Neuron (in vitro differentiated cells): Measurements from ENCODE around the gene PECR.
"Not testable (repeated sequence)": the region's sequence is repeated elsewhere in the genome, so short reads cannot be mapped to it uniquely, and the experiment has no call there.

Experiments
- H2AFZ ChIP-seq: one replicate; pipeline ENCODE4 v1.6.1; 2013; ENCODE audit warnings: low read depth, mild to moderate bottlenecking, inconsistent platforms, low read length, moderate library complexity
- H3K27me3 ChIP-seq: one replicate; pipeline ENCODE4 v1.6.1; 2013; ENCODE audit warnings: low read length; ENCODE audit not compliant: insufficient read depth
- H3K36me3 ChIP-seq: one replicate; pipeline ENCODE4 v1.6.1; 2013; ENCODE audit warnings: low read length; ENCODE audit not compliant: insufficient read depth
- H3K4me1 ChIP-seq: one replicate; pipeline ENCODE4 v1.6.1; 2013; ENCODE audit warnings: low read length; ENCODE audit not compliant: insufficient read depth
- H3K4me3 ChIP-seq: 2 replicates; pipeline ENCODE4 v1.5.1; 2013; ENCODE audit warnings: mild to moderate bottlenecking, low read length, moderate library complexity
- H3K9me3 ChIP-seq: one replicate; pipeline ENCODE4 v1.6.1; 2013; ENCODE audit warnings: low read length

Gene PECR

DNA sequence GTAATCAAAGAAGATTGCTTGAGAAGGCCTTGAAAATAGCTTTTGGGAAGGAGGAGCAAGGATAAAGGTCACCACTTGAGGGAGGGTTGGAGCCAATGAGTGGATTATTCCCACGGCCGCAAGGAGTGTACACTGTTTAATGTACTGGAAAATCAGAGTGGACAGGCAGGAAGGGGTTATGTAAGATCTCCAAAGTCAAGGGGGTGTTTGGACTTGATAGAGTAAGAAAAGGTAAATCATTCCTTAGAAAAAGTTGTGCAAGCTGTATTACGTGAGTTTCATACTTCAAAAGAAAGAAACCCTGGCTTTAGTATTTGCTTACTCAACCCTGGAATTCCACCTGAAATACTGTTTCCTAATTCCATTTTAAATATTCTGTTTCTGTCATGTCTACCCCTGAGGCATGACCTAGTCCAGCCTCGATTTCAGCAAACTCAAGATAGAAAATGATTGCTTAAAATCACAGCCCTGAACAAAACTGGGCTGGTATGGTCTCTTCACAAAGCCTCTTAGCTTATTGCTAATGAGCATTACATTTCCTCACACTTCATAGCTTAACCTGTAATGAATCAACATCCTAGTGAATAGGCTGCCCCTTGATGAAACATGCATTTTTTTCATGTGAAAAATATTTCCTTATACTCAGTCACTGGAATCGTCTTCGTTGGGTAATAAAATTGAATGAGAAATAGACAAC lies 69.3 kb downstream of the PECR start:
- Histone ChIP-seq H3K4me1 (peaks cover 17% of the 10 kb centered on the region), H3K9me3 (no peaks in the 10 kb centered on the region), H3K36me3 (no peaks in the 10 kb centered on the region), H2AFZ (peak overlapping the region; percentile 97), H3K4me3 (peak overlapping the region; percentile 94), H3K27me3 (no peaks in the 10 kb centered on the region)

DNA sequence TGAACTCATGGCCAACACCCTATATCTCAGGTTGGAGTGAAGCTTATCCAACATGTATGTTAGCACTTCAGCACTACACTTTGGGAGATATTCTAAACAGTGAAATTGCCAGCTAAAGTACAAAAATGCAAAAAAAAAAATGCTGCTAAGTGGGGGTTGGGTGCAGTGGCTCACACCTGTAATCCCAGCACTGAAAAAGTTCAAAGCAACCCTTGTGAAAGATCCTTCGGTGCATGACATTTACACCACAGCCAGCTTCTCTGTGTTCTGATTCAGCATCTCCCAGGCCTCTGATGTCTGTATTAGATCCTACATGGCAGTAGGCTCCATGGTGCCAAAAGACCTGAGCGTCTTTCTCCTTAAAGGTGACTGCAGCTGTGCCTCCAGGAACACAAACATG lies 72.4 kb downstream of the PECR start:
- not testable (repeated sequence) for H3K27me3 ChIP-seq, H2AFZ ChIP-seq, H3K4me3 ChIP-seq, H3K9me3 ChIP-seq, H3K36me3 ChIP-seq
- H3K4me1 ChIP-seq: peaks cover 23% of the 10 kb centered on the region

DNA sequence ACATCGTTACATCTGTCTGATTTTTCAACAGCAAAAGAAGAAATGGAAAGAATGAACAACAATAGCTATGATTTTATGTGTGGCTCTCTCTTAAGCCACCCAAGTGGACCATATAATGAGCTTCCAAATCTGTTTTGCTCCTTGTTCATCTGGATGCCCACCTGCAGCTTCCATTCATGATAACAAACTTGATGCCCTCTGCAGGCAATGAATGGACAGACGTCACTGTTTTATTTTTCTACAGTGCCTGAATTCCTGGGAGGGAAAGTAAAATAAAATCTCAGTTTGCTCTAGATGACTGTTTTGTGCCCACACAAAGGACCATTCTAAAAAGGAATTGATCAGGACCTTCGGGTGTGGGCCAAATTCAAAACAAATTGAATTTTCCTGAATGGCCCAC lies 73.2 kb downstream of the PECR start:
- H2AFZ ChIP-seq: no peak overlapping the region
- H3K4me1 ChIP-seq: peaks cover 21% of the 10 kb centered on the region
- no peak overlapping the region for H3K4me3 ChIP-seq
- no peaks in the 10 kb centered on the region for H3K27me3 ChIP-seq
- no peaks in the 10 kb centered on the region for H3K9me3 ChIP-seq
- no peaks in the 10 kb centered on the region for H3K36me3 ChIP-seq

DNA sequence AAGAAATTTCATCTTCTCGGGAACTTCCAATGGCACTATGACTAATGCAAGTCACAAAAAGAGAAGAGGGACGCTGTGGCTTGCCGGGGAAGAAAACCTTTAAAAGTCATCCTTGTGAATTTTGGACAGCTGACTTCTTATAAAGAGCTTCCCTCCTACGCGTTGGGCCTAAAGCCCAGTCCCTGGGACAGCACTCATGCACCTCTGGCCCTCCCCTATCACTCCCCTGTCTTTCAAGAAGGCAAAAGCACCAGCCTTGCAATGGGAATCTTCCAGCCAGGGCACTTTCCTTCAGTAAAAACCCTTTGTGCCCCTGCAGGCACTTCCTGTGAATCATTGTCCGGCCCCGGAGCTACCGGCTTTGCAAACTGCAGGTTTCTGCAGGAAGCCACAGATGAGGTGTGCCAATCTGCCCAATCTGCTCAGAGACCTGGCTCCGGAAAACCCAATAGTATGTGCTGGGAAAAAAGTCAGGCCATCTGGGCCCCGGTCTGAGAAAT lies 75.4 kb downstream of the PECR start:
- no peaks in the 10 kb centered on the region for H3K36me3 ChIP-seq
- no peak overlapping the region for H3K4me3 ChIP-seq
- peaks cover 17% of the 10 kb centered on the region for H3K4me1 ChIP-seq
- H2AFZ ChIP-seq: no peak overlapping the region
- H3K27me3 ChIP-seq: no peaks in the 10 kb centered on the region
- H3K9me3 ChIP-seq: no peaks in the 10 kb centered on the region

DNA sequence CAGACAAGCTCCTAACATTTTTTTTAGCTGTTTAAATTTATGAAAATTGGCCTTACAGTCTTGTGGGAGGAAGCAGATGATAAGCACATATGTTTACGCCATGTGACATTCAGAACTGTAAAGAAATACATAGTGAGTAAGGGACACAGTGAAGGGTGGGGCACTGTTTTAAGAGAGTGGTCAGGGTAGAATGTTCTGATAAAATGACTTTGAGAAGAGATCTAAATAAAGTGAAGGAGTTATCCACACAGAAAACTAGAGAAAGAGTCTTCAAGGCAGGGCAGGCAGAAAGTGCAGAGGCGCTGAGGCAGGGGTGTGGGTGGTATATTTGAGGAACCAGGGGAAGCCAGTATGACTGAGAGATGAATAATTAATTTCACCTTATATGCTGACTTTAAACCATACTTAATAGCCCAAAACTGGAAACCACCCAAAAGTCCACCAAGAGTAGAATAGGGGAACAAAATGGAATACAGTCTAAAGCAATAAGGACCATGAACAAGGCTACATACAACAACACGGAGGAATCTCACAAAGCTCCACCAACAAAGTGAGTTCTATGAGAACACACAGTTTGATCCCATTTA lies 76.8 kb downstream of the PECR start:
- H3K27me3 ChIP-seq: no peaks in the 10 kb centered on the region
- peaks cover 17% of the 10 kb centered on the region for H3K4me1 ChIP-seq
- H2AFZ ChIP-seq: no peak overlapping the region
- no peak overlapping the region for H3K4me3 ChIP-seq
- H3K36me3 ChIP-seq: no peaks in the 10 kb centered on the region
- no peaks in the 10 kb centered on the region for H3K9me3 ChIP-seq

DNA sequence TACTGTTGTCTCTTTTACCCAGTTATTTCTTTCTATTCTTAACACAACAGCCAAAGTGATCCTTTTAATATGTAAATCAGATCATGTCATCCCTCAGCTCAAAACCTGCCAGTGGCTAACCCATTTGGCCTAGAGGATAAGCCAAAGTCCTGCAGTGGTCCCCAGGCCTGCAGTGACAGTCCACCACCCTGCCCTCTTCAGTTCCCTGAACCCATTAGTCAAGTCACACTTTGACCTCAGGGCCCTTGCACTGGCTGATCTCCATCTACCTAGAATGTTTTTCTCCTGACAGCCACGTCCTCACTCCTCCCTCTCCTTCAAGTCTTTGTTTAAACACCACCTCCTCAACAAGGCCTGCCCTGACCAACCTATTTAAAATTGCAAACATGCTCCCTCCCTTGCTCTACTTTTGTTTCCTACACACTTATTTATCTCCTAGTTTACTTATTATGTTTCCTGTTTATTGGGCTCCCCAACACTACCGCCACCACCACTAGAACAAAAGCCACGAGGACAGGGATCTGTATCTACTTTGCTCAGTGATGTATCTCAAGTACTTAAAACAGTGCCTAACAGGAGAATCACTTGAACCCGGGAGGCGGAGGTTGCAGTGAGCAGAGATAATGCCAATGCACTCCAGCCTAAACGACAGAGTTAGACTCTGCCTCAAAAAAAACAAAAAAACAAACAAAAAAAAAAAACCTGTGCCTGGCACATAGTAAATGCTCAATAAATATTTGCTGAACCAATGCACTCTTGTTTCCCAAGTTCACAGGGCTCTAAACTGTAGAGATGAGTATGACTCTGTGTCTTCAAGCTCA lies 77.5 kb downstream of the PECR start:
- Histone ChIP-seq H3K4me3 (no peak overlapping the region), H2AFZ (no peak overlapping the region), H3K9me3 (no peaks in the 10 kb centered on the region), H3K36me3 (no peaks in the 10 kb centered on the region), H3K4me1 (peaks cover 17% of the 10 kb centered on the region), H3K27me3 (no peaks in the 10 kb centered on the region)

DNA sequence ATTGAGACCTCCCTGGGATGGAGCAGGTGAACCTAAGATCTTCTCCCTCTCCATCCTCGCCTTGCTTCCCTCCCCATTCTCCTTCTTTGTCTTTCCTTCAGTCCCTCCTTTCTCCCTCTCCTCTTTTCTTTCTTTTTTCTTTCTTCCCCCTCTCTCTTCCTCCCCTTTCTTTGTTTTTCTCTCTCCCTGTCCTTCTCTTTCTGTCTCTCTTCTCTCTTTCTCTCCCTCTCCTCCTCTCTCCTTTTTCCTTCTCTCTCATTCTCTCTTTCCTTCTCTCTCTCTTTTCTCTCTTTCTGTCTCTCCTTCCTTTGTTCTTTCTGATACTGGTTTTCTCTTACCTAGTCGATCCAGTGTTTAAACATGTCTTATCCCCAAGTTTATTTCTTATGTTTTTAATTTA lies 78.9 kb downstream of the PECR start:
- H2AFZ ChIP-seq: no peak overlapping the region
- H3K27me3 ChIP-seq: no peaks in the 10 kb centered on the region
- H3K4me1 ChIP-seq: peaks cover 17% of the 10 kb centered on the region
- H3K4me3 ChIP-seq: no peak overlapping the region
- H3K9me3 ChIP-seq: no peaks in the 10 kb centered on the region
- H3K36me3 ChIP-seq: no peaks in the 10 kb centered on the region

DNA sequence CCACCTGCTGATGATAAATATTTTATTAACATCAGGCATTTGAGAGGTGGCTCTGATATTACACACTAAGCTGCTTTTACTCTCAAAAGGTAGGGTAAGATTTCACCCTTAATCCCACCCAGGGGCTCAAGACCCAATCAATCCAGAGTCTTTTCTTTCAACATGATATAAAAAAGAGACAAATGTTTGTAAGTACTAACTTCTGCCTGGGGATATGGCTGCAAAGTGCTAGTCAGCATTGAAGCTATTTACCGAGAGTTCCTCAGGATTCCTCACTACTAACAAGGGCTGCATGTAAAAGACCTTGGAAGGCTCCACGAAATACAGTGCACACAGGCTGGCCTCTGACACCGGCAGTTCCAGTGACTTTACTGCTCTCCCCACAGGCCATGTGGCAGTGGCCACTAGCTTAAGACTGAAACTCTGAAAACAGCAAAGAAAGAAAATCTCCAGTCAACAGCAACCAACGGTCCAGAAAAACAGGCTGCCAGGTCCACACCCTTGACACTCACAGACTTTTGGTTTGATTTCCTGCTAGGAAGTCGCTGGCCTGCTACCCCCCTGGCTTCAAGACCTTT lies 79.4 kb downstream of the PECR start:
- H2AFZ ChIP-seq: no peak overlapping the region
- H3K4me1 ChIP-seq: peaks cover 17% of the 10 kb centered on the region
- H3K4me3 ChIP-seq: no peak overlapping the region
- H3K36me3 ChIP-seq: no peaks in the 10 kb centered on the region
- no peaks in the 10 kb centered on the region for H3K27me3 ChIP-seq
- no peaks in the 10 kb centered on the region for H3K9me3 ChIP-seq

DNA sequence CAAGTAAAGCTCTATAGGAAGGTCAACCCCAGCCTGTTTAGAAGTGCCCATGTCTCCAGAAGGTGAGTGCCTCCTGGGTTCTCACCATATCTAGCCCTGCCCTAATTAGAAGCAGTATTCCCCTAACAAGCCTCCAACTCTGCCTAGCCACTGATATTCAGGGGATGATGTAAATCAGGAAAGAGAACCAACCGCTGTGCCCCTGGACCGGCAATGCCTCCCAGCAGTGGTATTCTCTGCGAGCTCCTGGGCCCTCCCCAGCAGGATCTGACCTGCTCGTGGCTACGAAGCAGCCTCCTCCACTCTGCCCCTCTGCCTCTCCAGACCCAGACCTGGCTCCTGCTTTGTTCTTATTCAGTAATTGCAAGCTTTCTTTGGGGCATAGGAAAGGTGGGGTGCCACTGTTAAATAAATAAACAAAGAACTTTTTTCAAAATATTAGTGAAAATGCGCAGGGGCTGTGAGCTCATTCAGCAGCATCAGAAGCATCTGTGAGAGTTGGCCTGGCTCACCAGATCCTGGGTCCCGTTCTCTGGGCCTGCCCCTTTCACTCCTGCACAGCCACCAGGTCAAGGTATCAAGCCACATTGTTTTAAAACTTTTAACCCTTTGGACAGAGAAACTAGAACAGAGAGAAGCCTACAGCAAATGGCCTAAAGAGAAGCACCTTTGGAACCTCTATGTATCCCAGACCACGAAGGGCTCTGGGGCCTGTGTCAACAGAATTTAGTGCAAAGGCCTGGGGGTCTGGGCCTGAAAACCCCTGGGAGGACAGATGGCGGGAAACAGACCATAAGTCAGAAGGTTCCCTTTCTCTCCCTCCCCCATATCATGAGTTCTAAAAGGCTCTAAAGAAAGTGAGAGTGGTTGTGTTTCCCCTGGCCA lies 80.2 kb downstream of the PECR start:
- no peak overlapping the region for H2AFZ ChIP-seq
- no peaks in the 10 kb centered on the region for H3K36me3 ChIP-seq
- peaks cover 17% of the 10 kb centered on the region for H3K4me1 ChIP-seq
- H3K9me3 ChIP-seq: no peaks in the 10 kb centered on the region
- H3K4me3 ChIP-seq: no peak overlapping the region
- no peaks in the 10 kb centered on the region for H3K27me3 ChIP-seq

DNA sequence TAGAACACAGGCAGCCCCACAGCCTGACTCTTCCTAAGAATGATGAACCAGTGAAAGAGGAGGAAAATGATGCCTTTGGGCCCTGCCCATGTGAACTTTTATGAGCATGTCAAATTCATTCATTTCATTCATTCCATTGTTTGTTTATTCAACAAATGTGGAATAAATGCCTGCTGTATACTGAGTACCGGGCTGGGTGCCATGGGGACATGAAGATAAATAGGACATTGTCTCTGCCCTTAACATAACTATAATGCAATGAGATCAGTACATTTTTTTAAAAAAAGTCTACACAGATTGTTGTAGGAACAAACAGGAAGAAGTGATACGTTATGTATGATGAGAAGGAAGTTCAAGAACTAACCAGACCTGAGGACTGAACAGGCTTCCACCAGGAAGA lies 83.0 kb downstream of the PECR start:
- Histone ChIP-seq H3K4me1 (peaks cover 16% of the 10 kb centered on the region), H2AFZ (no peak overlapping the region), H3K4me3 (no peak overlapping the region), H3K27me3 (no peaks in the 10 kb centered on the region), H3K9me3 (no peaks in the 10 kb centered on the region), H3K36me3 (peaks cover 8% of the 10 kb centered on the region)

DNA sequence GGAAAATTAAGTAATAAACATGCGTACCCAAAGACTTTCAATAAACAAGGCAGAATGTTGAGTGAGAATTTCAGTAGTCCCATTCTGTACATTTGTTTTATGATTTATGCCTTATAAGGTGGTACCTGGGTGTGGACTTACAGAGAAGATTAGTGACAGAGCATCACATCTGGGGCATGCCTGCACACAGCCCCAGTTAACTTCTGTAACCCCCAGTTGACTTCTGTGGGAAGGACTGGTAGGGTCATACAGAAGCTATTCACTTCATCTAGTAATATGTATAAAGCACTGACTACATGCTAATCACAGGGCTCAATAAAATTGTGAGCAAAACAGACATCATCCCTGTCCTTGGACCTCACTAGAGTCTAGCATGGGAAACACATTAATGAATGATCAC lies 84.4 kb downstream of the PECR start:
- Histone ChIP-seq H2AFZ (no peak overlapping the region), H3K27me3 (no peaks in the 10 kb centered on the region), H3K4me3 (no peak overlapping the region), H3K4me1 (peaks cover 13% of the 10 kb centered on the region), H3K9me3 (peaks cover 2% of the 10 kb centered on the region), H3K36me3 (peaks cover 8% of the 10 kb centered on the region)

DNA sequence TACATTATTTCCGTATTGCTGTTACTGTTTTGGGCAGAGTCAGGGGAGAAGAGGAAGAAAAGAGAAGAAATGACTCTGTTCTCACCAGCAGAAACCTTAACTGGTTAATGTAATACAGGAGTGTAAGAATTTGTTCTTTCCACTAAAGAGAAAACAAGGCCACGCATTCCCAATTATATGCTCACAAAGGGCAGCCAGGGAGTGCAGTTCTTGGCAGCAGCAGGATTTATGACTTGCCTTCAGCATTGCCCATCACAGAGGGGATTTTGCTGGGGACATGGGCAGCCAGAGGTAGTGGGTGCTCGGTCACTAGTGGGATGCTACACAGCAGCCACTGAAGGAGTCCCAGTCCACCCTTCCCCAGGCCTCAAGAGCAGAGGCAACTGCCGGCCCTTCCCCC lies 86.7 kb downstream of the PECR start:
- Histone ChIP-seq H3K36me3 (peaks cover 8% of the 10 kb centered on the region), H3K4me1 (peaks cover 8% of the 10 kb centered on the region), H3K27me3 (no peaks in the 10 kb centered on the region), H3K9me3 (peaks cover 2% of the 10 kb centered on the region), H3K4me3 (no peak overlapping the region), H2AFZ (no peak overlapping the region)
